HL-60 (cell line): ENCODE data around the gene ARID3C.

Source experiments
- DNase-seq, 2 experiments: peaks; one replicate each; pipeline ENCODE4 v3.0.0-alpha.2; 2010 to 2020; ENCODE audit warnings: low read depth in 1 of 2, low spot score in 1 of 2
- H3K27ac ChIP-seq: fragments of 250-450 bp; sonication (Bioruptor Pico); replicated peaks from 2 replicates; pipeline ENCODE4 v1.5.1; 2020; ENCODE audit warnings: mild to moderate bottlenecking, moderate library complexity
- H3K27me3 ChIP-seq: fragments of 250-450 bp; sonication (Bioruptor Pico); 2 replicates; pipeline ENCODE4 v1.5.1; 2021; ENCODE audit warnings: mild to moderate bottlenecking, moderate library complexity; ENCODE audit not compliant: insufficient read depth, poor library complexity, severe bottlenecking
- H3K4me3 ChIP-seq: replicated peaks from 2 replicates; pipeline ENCODE4 v1.5.1; 2011; ENCODE audit warnings: mild to moderate bottlenecking, control low read depth, low read length; ENCODE audit not compliant: insufficient read depth
- GABPA ChIP-seq: IDR thresholded peaks from 2 replicates; pipeline ENCODE4 v1.6.1; 2012; ENCODE audit warnings: low read depth
- POLR2AphosphoS5 ChIP-seq: IDR thresholded peaks from 2 replicates; pipeline ENCODE4 v1.6.1; 2012; ENCODE audit warnings: low read depth
- SPI1 ChIP-seq: IDR thresholded peaks from 2 replicates; pipeline ENCODE4 v1.6.1; 2012; ENCODE audit warnings: low read depth, mild to moderate bottlenecking, borderline replicate concordance
- TF ChIP-seq, protein P1 (sequence below): IDR thresholded peaks from one replicate; pipeline ENCODE4 v1.5.1; 2011; ENCODE audit warnings: low read length, control low read depth, inconsistent platforms; ENCODE audit not compliant: insufficient read depth
- TF ChIP-seq, protein P2 (sequence below): IDR thresholded peaks from 2 replicates; pipeline ENCODE4 v1.6.1; 2012; ENCODE audit warnings: low read depth; ENCODE audit not compliant: insufficient replicate concordance

The ARID3C gene

DNA sequence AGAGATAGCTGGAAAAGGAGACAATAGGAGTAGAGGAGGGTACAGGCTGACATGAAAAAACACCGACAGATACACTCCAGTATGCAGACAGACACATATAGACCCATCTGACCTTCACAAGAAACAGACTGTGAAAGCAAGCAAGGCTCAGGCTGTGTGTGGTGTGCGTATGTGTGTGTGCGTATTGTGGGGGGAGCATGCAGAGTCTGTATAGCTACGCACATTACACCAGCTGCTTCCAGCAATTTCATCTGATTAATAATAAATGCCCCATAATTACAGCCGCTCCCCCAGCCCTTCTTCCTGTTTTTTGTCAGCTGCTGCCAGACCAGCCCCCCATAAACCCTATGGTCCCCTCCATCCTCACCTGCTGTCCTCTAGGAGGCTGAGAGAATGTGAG is 46.1 kb downstream of the ARID3C start:
- no peak for TF ChIP-seq GABPA
- no peak for TF ChIP-seq POLR2AphosphoS5
- TF ChIP-seq, protein P1, sequence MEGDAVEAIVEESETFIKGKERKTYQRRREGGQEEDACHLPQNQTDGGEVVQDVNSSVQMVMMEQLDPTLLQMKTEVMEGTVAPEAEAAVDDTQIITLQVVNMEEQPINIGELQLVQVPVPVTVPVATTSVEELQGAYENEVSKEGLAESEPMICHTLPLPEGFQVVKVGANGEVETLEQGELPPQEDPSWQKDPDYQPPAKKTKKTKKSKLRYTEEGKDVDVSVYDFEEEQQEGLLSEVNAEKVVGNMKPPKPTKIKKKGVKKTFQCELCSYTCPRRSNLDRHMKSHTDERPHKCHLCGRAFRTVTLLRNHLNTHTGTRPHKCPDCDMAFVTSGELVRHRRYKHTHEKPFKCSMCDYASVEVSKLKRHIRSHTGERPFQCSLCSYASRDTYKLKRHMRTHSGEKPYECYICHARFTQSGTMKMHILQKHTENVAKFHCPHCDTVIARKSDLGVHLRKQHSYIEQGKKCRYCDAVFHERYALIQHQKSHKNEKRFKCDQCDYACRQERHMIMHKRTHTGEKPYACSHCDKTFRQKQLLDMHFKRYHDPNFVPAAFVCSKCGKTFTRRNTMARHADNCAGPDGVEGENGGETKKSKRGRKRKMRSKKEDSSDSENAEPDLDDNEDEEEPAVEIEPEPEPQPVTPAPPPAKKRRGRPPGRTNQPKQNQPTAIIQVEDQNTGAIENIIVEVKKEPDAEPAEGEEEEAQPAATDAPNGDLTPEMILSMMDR: no peak
- TF ChIP-seq, protein P2, sequence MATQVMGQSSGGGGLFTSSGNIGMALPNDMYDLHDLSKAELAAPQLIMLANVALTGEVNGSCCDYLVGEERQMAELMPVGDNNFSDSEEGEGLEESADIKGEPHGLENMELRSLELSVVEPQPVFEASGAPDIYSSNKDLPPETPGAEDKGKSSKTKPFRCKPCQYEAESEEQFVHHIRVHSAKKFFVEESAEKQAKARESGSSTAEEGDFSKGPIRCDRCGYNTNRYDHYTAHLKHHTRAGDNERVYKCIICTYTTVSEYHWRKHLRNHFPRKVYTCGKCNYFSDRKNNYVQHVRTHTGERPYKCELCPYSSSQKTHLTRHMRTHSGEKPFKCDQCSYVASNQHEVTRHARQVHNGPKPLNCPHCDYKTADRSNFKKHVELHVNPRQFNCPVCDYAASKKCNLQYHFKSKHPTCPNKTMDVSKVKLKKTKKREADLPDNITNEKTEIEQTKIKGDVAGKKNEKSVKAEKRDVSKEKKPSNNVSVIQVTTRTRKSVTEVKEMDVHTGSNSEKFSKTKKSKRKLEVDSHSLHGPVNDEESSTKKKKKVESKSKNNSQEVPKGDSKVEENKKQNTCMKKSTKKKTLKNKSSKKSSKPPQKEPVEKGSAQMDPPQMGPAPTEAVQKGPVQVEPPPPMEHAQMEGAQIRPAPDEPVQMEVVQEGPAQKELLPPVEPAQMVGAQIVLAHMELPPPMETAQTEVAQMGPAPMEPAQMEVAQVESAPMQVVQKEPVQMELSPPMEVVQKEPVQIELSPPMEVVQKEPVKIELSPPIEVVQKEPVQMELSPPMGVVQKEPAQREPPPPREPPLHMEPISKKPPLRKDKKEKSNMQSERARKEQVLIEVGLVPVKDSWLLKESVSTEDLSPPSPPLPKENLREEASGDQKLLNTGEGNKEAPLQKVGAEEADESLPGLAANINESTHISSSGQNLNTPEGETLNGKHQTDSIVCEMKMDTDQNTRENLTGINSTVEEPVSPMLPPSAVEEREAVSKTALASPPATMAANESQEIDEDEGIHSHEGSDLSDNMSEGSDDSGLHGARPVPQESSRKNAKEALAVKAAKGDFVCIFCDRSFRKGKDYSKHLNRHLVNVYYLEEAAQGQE: no peak
- no peak for TF ChIP-seq SPI1
- H3K27me3 ChIP-seq: peaks cover 56% of the 10 kb centered on the region
- H3K4me3 ChIP-seq: no peak overlapping the region
- no peak overlapping the region for H3K27ac ChIP-seq
- no peak for DNase-seq

DNA sequence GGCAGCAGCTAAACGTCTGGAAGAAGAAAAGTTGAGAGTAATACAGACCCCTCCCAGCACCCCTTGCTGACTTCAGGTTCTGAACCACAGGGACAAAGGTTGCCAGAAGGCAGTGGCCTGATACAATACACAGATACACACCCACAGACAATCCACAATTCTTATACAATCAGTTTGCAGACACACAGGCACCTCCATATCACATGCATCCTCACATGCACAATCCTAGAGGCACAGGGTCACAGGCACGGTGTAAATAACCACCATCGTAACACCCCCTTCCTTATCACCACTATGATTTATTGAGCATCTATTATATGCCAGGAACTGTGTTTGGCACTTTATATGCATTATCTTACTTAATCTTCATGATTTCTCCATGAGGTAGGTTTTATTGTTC is 47.5 kb downstream of the ARID3C start:
- Histone ChIP-seq H3K4me3 (no peak overlapping the region), H3K27me3 (peaks cover 48% of the 10 kb centered on the region), H3K27ac (no peak overlapping the region)
- TF ChIP-seq, protein P2: no peak
- TF ChIP-seq SPI1 (no peak), POLR2AphosphoS5 (no peak), GABPA (no peak)
- no peak for DNase-seq

DNA sequence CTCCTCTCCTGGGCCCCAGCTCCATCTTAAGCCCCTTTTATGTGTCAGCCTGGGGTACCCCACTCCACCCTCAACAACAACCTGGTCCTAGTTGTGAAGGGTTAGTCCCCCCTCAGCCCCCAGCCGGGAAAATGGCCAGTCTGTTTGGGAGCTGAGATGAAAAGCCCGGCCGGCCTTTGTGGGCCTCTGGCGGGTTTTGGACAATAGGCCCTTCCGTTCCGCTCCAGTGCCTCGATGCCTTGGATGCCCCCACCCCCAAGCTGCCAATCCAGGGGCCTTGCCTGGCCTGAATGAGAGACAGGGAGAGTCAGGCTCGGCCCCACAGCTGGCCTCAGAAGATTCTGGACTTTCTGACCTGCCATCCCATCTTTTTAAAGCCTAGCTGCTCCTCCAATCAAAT is 48.5 kb downstream of the ARID3C start:
- no peak for DNase-seq
- Histone ChIP-seq H3K27ac (no peak overlapping the region), H3K27me3 (peaks cover 46% of the 10 kb centered on the region), H3K4me3 (no peak overlapping the region)
- TF ChIP-seq, protein P1: no peak
- TF ChIP-seq GABPA (no peak), POLR2AphosphoS5 (no peak), SPI1 (no peak)
- TF ChIP-seq, protein P2: no peak
